CD4-positive, alpha-beta T cell treated with Interleukin-10 for 1 hour (primary cell): ENCODE measurements around the gene KRTAP9-7.

Experiments
- DNase-seq: peaks from one replicate; pipeline ENCODE4 v3.0.0-alpha.2; 2020

The KRTAP9-7 gene

DNA sequence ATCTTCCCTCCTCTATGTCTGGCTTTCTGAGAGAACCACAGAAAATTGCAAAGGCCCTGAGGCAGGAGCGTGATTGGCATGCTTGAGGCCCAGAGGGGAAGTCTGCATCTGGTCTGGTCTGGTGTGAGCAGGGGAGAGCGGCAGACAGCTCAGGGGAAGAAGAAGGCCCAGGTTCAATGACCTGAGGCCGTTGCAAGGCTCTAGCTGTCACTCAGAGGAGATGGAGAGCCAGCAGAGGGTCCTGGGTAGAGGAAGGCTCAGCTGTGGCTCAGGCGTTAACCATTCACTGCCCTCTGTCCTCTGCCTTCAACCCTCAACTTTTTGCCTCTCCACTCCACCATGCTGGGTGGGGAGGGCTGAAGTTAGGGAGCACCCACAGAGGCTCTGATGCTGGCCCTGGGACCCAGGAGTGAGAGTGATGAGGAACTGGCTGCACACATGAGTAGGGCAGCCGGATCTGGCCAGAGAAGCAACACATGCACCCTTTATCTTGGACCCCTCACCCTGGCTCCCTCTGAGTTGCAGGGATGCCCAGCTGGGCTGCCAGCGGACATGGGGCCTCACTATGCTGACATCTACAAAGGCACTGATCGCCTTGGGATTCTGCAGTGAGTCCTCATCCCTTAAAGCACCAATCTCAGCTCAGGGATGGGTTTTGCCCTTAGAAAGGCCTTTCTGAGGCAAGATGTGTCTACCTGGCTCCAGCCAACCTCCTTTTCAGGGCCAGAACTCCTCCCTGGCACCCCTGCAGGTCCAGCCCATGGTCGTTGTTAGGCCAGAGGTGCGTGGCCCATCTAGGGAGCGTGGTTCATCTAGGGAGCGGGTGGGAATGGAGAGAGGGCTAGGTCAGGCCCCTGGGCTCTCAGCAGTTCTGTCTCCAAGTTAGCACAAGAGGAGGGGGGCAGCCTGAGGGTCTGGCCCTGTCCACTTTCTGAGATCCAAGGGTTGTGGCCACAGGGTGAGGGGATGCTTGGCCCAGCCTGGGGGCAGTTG, 47.7 kb downstream of the KRTAP9-7 start:
- DNase-seq, result no peak

DNA sequence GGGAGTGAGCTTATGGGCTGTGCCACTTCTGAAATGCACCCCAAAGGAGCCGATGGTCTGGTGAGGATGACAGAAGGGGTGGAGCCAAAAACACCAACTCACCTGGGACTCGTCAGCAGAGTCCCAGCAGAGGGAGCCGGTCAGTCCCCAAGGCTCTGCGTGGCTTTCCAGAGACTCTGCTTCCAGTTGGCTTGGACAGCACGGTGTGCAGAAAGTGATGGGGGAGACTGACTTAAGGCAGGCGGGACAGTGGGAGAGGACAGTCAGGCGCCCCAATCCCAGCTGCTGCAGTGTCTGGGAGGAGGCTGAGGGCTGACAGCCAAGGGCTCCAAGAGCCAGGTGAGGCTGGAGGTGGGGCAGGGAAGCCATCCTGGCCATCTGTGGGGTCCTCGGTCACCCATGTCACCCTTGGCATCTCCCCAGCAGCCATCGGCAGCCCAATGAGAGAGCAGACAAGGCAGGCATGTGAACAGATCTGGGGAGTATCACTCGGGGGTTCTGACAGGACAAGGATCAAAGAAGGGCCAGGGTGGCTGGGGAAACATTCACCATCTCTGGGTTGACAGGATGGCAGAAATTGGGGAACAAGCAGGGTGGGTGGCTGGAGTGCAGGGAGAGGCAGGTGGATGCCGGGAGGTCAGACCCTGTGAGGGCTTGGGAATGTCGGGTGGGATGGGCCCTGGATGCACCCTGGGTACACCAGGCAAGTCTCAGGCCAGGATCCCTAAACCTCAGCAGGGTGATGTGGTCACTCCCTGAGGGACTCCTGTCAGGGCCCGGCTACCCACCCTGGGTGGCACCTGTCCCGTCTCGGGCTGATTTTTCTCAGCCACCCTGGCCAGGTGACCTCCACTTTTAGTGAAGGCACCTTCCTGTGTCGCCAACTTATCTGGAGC, 48.9 kb downstream of the KRTAP9-7 start:
- DNase-seq, result no peak

DNA sequence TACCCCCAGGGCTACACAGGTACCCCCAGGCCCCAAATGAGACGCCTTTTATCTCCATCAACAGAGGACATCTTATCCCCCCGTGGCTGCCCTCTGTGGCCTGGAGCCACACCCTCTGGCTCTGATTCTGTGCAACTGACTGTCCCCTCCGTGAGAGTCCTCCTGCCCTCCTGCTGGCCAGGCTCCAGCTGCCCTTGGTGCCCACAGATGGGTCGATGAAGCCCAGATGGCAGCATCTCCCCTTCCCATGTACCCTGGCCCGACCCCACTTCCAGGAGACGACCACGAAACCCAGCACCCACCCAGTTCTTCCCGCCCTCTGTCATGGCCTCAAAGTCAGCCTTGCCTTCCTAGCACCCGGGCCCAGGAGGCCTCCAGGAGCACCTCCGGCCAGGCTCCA, 49.6 kb downstream of the KRTAP9-7 start:
- no peak for DNase-seq

DNA sequence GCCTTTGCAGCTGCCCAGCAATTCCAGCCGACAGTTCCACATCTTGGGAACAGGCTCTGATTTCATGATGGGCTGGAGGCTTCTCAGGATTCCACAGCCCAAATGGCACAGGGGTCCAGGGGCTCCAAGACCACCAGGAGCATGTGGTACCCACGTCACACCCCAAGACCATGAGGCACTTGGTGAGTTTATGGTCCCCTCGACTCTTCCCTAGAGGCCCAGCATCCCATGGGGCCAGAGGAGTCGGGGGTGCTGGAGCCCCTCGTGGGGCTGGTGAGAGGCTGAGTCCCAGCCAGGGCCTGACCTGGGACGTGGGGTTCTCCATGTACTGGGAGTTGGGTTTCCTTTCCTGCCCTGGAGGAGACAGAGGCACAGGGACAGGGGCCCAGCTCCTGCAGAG, 50.1 kb downstream of the KRTAP9-7 start:
- no peak for DNase-seq
